Skin epidermis (tissue), 12 donors: Measurements from ENCODE around the gene ZNF543.
"Not testable (repeated sequence)": the region's sequence is repeated elsewhere in the genome, so short reads cannot be mapped to it uniquely, and the experiment has no call there.

Source experiments
- H3K27ac ChIP-seq, 21 experiments: fragments of 200-600 bp; sonication (generic) in 11 of 21; one replicate each; pipeline ENCODE4 v1.5.0; 2020; ENCODE audit warnings: mild to moderate bottlenecking in 3 of 21, inconsistent platforms in 2 of 21, moderate library complexity in 2 of 21
- H3K4me3 ChIP-seq, 7 experiments: fragments of 200-600 bp; sonication (generic) in 2 of 7; one replicate each; pipeline ENCODE4 v1.5.0; 2020; ENCODE audit warnings: inconsistent platforms in 2 of 7, mild to moderate bottlenecking in 2 of 7, moderate library complexity in 1 of 7

ZNF543 gene

GRCh38 chr19:57320180-57321084, at the start of gene ZNF543:
ZNF543 (plus strand) TSS chr19:57320472; CDS start chr19:57320854, 382 bp downstream.
- peak within 1 kb of the TSS; percentile 65 to 98 (median 89) for H3K27ac ChIP-seq
- H3K4me3 ChIP-seq: peak within 1 kb of the TSS; percentile 77 to 99 (median 88)

- Histone ChIP-seq H3K27ac (no peak overlapping the region), H3K4me3 (no peak overlapping the region)
Measured at GRCh38 chr19:57271280-57271679, 49.0 kb upstream of the ZNF543 start.

DNA sequence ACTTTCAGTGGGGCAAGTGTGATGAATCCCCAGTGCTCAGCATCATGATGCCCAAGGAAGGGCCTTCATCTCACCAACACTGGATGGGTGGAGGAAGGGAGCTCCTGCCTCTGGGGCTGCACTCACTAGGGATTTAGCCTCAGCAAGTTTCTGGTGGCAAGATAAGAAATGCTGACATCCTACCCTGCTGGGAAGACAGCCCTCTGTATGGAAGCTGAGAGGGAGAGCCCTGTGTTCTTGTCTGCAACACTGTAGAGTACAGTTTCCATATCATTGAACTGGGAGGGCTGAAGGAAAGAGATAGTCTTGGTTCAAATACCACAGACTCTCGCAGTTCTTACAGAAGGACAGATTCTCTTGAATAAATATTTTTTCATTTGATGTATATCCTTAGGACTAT, 47.3 kb upstream of the ZNF543 start:
- Histone ChIP-seq H3K4me3 (no peak overlapping the region), H3K27ac (no peak overlapping the region)

DNA sequence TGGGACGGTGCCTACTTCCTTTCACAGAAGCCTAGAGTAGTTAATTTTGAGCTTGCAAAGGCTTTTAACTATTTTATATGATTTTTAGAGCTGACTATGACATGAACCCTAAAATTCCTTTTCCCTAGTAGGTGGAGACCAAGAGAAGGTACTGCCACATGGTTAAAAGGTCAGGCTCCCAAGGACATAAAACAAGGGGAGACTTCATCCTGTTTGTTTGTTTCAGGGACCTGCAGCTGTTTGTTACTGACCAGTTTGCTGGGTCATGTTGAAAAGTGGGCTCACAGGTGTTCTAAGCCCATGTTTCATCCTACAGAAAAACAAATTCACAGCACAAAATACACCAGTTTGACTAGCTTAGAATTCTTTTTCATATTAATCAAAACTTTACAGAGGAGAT, 43.8 kb upstream of the ZNF543 start:
- H3K27ac ChIP-seq: no peak overlapping the region
- no peak overlapping the region for H3K4me3 ChIP-seq

- peak overlapping the region in 3 of 21 experiments; percentile 15 to 100 (median 40) for H3K27ac ChIP-seq
- not testable (repeated sequence) for H3K4me3 ChIP-seq
Measured at GRCh38 chr19:57278481-57278880, 41.8 kb upstream of the ZNF543 start.

GRCh38 chr19:57279418-57280164, 40.7 kb upstream of the ZNF543 start:
- H3K27ac ChIP-seq: peak overlapping the region; percentile 81 to 100 (median 98)
- H3K4me3 ChIP-seq: peak overlapping the region; percentile 91 to 99 (median 97)

GRCh38 chr19:57280165-57280961, 39.9 kb upstream of the ZNF543 start, which contains the start of gene ZNF460:
ZNF460 (plus strand) TSS chr19:57280485; CDS start chr19:57280807, 322 bp downstream.
- peak within 1 kb of the TSS; percentile 83 to 100 (median 98) for H3K27ac ChIP-seq

DNA sequence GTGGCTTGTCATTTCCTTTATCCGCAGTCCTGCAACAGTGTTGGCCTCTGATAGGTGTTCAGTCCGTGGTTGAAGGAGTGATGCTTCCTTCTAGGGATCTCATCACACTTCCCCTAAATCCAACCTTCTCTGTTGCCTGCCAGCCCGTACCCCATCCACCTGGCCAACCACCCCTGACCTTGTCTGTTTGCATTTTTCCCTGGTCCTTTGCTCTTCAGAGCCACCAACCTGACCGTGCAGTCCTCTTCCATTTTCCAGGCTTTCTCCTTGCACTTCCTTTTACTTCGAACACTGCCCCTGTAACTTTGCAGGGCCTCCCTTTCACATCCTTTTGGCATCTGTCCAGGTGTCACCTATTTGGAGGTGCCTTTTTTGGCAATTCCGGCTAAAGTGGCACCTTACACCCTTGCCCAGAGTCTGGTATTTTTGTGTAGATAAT, 39.3 kb upstream of the ZNF543 start:
- Histone ChIP-seq H3K4me3 (peak overlapping the region; percentile 91 to 99 (median 97)), H3K27ac (peak overlapping the region; percentile 83 to 100 (median 98))

More at GRCh38 chr19:57280165-57280961, 39.9 kb upstream of the ZNF543 start, which contains the start of gene ZNF460:
- peak within 1 kb of the TSS; percentile 91 to 99 (median 97) for H3K4me3 ChIP-seq

DNA sequence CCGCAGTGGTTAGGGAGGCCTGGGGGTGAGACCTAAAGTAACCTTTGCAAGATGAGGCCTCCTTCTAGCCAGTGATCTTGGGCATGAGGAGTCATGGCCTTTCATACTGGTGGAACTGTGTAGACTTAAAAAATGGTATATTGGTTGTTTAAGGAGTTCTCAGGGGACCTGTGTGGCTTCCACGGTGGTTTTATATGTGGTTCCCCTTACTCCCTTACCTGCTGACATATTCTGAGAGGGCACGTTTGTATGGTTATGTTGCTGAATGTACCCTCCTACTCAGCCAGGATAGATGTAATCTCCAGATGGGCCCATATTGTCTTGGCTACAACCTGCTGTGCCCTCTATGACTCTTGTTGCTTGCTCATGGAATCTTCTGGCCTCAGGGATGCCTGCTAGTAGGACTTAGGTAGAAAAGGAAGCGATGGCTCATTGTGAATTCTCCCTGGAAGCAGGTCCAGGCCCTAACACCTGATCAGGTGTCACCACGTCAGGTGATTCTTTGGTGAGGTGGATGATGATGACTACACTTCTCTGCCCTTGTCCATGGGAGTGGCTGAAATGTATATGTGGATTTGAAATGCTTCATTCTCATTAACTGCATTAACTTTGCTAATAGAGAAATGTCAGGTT, 38.1 kb upstream of the ZNF543 start:
- peak overlapping the region in 4 of 7 experiments; percentile 91 to 98 (median 97) for H3K4me3 ChIP-seq

DNA sequence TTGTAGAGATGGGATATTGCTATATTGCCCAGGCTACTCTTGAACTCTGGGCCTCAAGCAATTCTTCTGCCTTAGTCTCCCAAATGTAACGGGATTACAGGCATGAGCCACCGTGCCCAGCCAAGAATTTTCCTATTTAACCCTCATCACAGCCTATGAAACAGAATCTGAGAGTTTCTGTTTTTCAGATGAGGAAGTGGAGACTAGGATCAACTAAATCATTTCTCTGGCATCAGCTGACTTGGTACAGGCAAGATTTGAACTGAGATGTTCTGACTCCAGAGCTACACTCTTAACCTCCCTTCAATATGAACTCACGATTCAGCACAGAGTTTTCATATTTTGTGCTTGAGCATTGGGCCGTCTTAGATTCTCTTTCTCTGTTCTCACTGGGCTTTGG, 31.9 kb upstream of the ZNF543 start:
- no peak overlapping the region for H3K4me3 ChIP-seq

More for the DNA sequence above, 38.1 kb upstream of the ZNF543 start:
- H3K27ac ChIP-seq: peak overlapping the region in 10 of 21 experiments; percentile 1 to 100 (median 52)

DNA sequence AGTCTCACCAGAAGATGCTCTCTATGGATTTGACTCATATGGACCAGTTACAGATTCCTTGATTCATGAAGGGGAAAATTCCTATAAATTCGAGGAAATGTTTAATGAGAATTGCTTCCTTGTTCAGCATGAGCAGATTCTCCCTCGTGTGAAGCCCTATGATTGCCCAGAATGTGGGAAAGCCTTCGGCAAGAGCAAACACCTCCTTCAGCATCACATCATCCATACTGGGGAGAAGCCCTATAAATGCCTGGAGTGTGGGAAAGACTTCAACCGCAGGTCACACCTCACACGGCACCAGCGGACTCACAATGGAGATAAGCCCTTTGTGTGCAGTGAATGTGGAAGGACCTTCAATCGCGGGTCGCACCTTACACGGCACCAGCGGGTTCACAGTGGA, 29.3 kb upstream of the ZNF543 start:
- H3K27ac ChIP-seq: no peak overlapping the region
- no peak overlapping the region for H3K4me3 ChIP-seq

More for the DNA sequence above, 31.9 kb upstream of the ZNF543 start:
- no peak overlapping the region for H3K27ac ChIP-seq

DNA sequence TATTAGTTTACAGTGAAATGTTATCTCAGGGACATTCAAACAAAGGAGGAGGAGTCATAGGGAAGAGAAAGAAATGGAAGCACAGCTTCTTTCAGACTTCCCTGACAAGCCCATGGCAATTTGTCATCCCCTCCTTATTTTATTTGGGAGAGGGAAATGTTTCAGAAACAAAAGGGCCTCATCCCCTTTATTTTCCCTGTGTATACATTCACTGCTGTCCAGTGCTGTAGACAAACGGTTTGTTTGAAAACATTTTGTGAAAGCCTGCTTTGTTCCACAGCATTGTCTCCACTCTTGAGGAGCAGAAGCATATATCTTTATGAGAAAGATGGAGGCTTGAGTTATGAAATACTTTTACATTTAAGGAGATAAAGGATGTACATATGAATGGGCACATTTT, 27.7 kb upstream of the ZNF543 start:
- Histone ChIP-seq H3K4me3 (no peak overlapping the region), H3K27ac (no peak overlapping the region)

DNA sequence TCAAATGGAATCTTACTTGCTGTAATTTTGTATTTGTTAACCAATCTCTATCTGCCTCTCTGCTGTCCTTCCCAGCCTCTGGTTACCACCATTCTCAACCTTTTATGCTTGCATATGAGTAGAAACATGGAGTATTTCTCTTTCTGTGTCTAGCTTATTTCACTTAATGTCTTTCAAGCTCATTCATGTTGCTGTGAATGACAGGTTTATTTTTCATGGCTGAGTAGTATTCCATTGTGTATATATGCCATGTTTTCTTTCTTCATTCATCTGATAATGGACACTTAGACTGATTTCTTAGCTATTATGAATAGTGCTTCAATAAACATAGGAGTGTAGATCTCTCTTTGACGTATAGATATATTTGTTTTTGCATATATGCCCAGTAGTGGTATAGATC, 26.6 kb upstream of the ZNF543 start:
- Histone ChIP-seq H3K27ac (no peak overlapping the region), H3K4me3 (no peak overlapping the region)

- H3K4me3 ChIP-seq: no peak overlapping the region
- H3K27ac ChIP-seq: peak overlapping the region in 13 of 21 experiments; percentile 6 to 74 (median 41)
Measured at GRCh38 chr19:57302020-57302465, 18.2 kb upstream of the ZNF543 start.

- H3K4me3 ChIP-seq: no peak overlapping the region
- H3K27ac ChIP-seq: peak overlapping the region in 14 of 21 experiments; percentile 5 to 58 (median 24)
Measured at GRCh38 chr19:57302727-57303401, 17.4 kb upstream of the ZNF543 start.

- peak overlapping the region in 1 of 21 experiments; percentile 30 for H3K27ac ChIP-seq
- H3K4me3 ChIP-seq: no peak overlapping the region
Measured at GRCh38 chr19:57305056-57305455, 15.2 kb upstream of the ZNF543 start.

DNA sequence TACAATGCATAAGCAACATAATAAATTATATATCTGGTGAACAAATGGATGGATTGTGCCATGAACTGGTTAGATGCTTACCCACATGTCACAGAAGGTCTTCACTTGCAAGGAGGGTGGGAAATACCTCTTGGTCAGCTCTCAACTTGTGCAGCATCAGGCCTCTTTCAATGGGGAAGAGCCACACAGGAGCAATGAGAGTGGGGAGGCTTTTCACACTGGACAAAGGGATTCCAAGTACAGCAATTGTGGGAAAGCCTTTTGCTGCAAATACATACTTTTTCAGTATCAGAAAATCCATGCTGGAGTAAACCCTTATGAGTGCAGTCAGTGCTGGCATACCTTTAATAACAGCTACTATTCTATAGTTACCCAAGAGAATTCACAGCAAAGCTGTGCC, 11.8 kb upstream of the ZNF543 start:
- no peak overlapping the region for H3K27ac ChIP-seq
- no peak overlapping the region for H3K4me3 ChIP-seq

DNA sequence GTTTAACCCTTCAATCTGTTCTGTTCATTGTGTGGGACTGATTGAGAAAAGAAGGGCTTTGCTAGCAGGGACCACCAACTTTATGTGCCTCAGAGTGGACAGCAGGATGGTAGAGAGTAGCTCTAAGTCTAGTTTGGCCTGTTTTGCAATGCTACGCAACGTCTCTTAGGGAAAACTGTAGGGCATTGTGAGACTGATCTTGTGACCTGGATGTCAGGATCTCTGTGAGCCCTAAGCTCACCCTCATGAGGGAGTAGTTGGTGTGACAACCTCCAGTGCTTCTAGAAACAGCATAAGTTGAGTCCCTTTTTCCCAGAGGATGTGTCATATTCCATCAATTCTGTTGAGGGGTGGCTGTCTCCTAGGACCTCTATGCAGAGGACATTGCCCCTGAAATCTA, 9.5 kb upstream of the ZNF543 start:
- no peak overlapping the region for H3K4me3 ChIP-seq
- no peak overlapping the region for H3K27ac ChIP-seq
